ENCODE data around the gene XPO1.
"Not testable (repeated sequence)": the region's sequence is repeated elsewhere in the genome, so short reads cannot be mapped to it uniquely, and the experiment has no call there.

XPO1 gene

GRCh38 chr2:61448229-61448628 lies 89.9 kb downstream of the XPO1 start:
- Histone ChIP-seq H3K27ac (ENCODE audit: low read length) (no peak overlapping the region), H3K36me3 (ENCODE audit: insufficient read depth, low read length) (peaks cover 4% of the 10 kb centered on the region; the same call in 1 of the 2 replicates), H3K27me3 (ENCODE audit: insufficient read depth, low read length, poor library complexity) (no peaks in the 10 kb centered on the region), H3K4me3 (ENCODE audit: low read depth in 1 of 2, low read length in 2 of 2) (no peak overlapping the region), H3K4me1 (ENCODE audit: insufficient read depth, low read length) (no peaks in the 10 kb centered on the region), H2AFZ (ENCODE audit: low read depth, low read length) (no peak overlapping the region), H3K4me2 (ENCODE audit: insufficient read depth, low read length) (no peak overlapping the region), H3K9ac (ENCODE audit: low read depth, low read length) (no peak overlapping the region), H3K79me2 (ENCODE audit: insufficient read depth, low read length) (peaks cover 98% of the 10 kb centered on the region), H3K9me3 (ENCODE audit: insufficient read depth, low read length, severe bottlenecking) (no peaks in the 10 kb centered on the region), H4K20me1 (ENCODE audit: insufficient read depth, low read length) (peaks cover 50% of the 10 kb centered on the region)
- TF ChIP-seq CTCF (IDR thresholded peaks at IDR 0.05; ENCODE audit: borderline replicate concordance, extremely low read depth, low read length, poor library complexity, severe bottlenecking) (no peak), EZH2 (IDR thresholded peaks at IDR 0.05; ENCODE audit: borderline replicate concordance, low read depth, low read length, severe bottlenecking) (no peak)
- DNase-seq (no peak), ATAC-seq (ENCODE audit: insufficient read depth, low read depth) (no peak)

GRCh38 chr2:61446971-61447370 lies 91.2 kb downstream of the XPO1 start:
- DNase-seq; H3K9me3 ChIP-seq (ENCODE audit: insufficient read depth, low read length, severe bottlenecking); H3K4me1 ChIP-seq (ENCODE audit: insufficient read depth, low read length); ATAC-seq (ENCODE audit: insufficient read depth, low read depth); H3K27ac ChIP-seq (ENCODE audit: low read length); H3K36me3 ChIP-seq (ENCODE audit: insufficient read depth, low read length); H2AFZ ChIP-seq (ENCODE audit: low read depth, low read length); H3K4me3 ChIP-seq (ENCODE audit: low read depth in 1 of 2, low read length in 2 of 2); H3K27me3 ChIP-seq (ENCODE audit: insufficient read depth, low read length, poor library complexity); H3K4me2 ChIP-seq (ENCODE audit: insufficient read depth, low read length); H3K9ac ChIP-seq (ENCODE audit: low read depth, low read length): not testable (repeated sequence)
- peaks cover 98% of the 10 kb centered on the region for H3K79me2 ChIP-seq (ENCODE audit: insufficient read depth, low read length)
- H4K20me1 ChIP-seq (ENCODE audit: insufficient read depth, low read length) = peaks cover 51% of the 10 kb centered on the region

- no peak for TF ChIP-seq CTCF (IDR thresholded peaks at IDR 0.05; ENCODE audit: borderline replicate concordance, extremely low read depth, low read length, poor library complexity, severe bottlenecking)
- no peak for TF ChIP-seq EZH2 (IDR thresholded peaks at IDR 0.05; ENCODE audit: borderline replicate concordance, low read depth, low read length, severe bottlenecking)
- peaks cover 14% of the 10 kb centered on the region; the same call in 1 of the 2 replicates for H3K36me3 ChIP-seq (ENCODE audit: insufficient read depth, low read length)
- no peaks in the 10 kb centered on the region for H3K27me3 ChIP-seq (ENCODE audit: insufficient read depth, low read length, poor library complexity)
- H3K4me1 ChIP-seq (ENCODE audit: insufficient read depth, low read length) = no peaks in the 10 kb centered on the region
- peaks cover 61% of the 10 kb centered on the region for H4K20me1 ChIP-seq (ENCODE audit: insufficient read depth, low read length)
- no peak overlapping the region for H3K4me3 ChIP-seq (ENCODE audit: low read depth in 1 of 2, low read length in 2 of 2)
- no peaks in the 10 kb centered on the region for H3K9me3 ChIP-seq (ENCODE audit: insufficient read depth, low read length, severe bottlenecking)
- no peak overlapping the region for H3K4me2 ChIP-seq (ENCODE audit: insufficient read depth, low read length)
- H3K27ac ChIP-seq (ENCODE audit: low read length) = no peak overlapping the region
- DNase-seq (no peak), ATAC-seq (ENCODE audit: insufficient read depth, low read depth) (no peak)
- H3K79me2 ChIP-seq (ENCODE audit: insufficient read depth, low read length) = peaks cover 99% of the 10 kb centered on the region
- no peak overlapping the region for H2AFZ ChIP-seq (ENCODE audit: low read depth, low read length)
- no peak overlapping the region for H3K9ac ChIP-seq (ENCODE audit: low read depth, low read length)
Measured at GRCh38 chr2:61443342-61444041, 94.7 kb downstream of the XPO1 start.

- peak; percentile 64 for ATAC-seq (ENCODE audit: insufficient read depth, low read depth)
- DNase-seq = no peak
- H3K4me2 ChIP-seq (ENCODE audit: insufficient read depth, low read length) = no peak overlapping the region
- peaks cover 5% of the 10 kb centered on the region for H3K9me3 ChIP-seq (ENCODE audit: insufficient read depth, low read length, severe bottlenecking)
- no peak for TF ChIP-seq CTCF (IDR thresholded peaks at IDR 0.05; ENCODE audit: borderline replicate concordance, extremely low read depth, low read length, poor library complexity, severe bottlenecking)
- no peak for TF ChIP-seq EZH2 (IDR thresholded peaks at IDR 0.05; ENCODE audit: borderline replicate concordance, low read depth, low read length, severe bottlenecking)
- H3K79me2 ChIP-seq (ENCODE audit: insufficient read depth, low read length) = peaks cover 98% of the 10 kb centered on the region
- no peaks in the 10 kb centered on the region for H3K4me1 ChIP-seq (ENCODE audit: insufficient read depth, low read length)
- H4K20me1 ChIP-seq (ENCODE audit: insufficient read depth, low read length) = peaks cover 38% of the 10 kb centered on the region
- H3K27ac ChIP-seq (ENCODE audit: low read length) = no peak overlapping the region
- no peak overlapping the region for H2AFZ ChIP-seq (ENCODE audit: low read depth, low read length)
- no peak overlapping the region for H3K4me3 ChIP-seq (ENCODE audit: low read depth in 1 of 2, low read length in 2 of 2)
- peaks cover 14% of the 10 kb centered on the region; the same call in 1 of the 2 replicates for H3K36me3 ChIP-seq (ENCODE audit: insufficient read depth, low read length)
- H3K27me3 ChIP-seq (ENCODE audit: insufficient read depth, low read length, poor library complexity) = no peaks in the 10 kb centered on the region
- no peak overlapping the region for H3K9ac ChIP-seq (ENCODE audit: low read depth, low read length)
Measured at GRCh38 chr2:61439241-61440002, 98.7 kb downstream of the XPO1 start.

All from DND-41 (cell line).